H1 (cell line): Measurements from ENCODE around the gene INTS1. TPM values are rescaled to one million over a fixed set of nuclear protein-coding genes. Genes with fewer than 3 reads are reported as not detected.
"Not testable (repeated sequence)": the region's sequence is repeated elsewhere in the genome, so short reads cannot be mapped to it uniquely, and the experiment has no call there.

Experiments used
- CTCF ChIA-PET: fragments of 300-600 bp; sonication (Branson Sonifier 250); formaldehyde crosslinking; loops from one replicate; lab custom pipeline; 2021; ENCODE audit not compliant: partially characterized antibody; lab: Charles Lee
- POLR2A ChIA-PET: fragments of 300-600 bp; sonication (Branson Sonifier 250); formaldehyde crosslinking; loops from one replicate; lab custom pipeline; 2021; ENCODE audit warnings: inconsistent platforms; ENCODE audit not compliant: partially characterized antibody; lab: Charles Lee
- DNase-seq, 2 experiments: peaks; one replicate each; pipeline versions ENCODE4 v3.0.0 to v3.0.0-alpha.2; 2010 to 2022; ENCODE audit warnings: low spot score in 2 of 2, low read depth in 1 of 2, mixed read lengths in 1 of 2
- FAIRE-seq: peaks from 2 replicates; lab custom pipeline; 2011; peaks lifted over from hg19 to GRCh38; lab: Jason Lieb, UNC
- H2AFZ ChIP-seq: 2 replicates; pipeline ENCODE4 v1.8.1; 2012; ENCODE audit warnings: low read length, inconsistent platforms
- H2AK5ac ChIP-seq: 2 replicates; pipeline ENCODE4 v1.6.1; 2013; ENCODE audit warnings: low read depth, low read length
- H2BK120ac ChIP-seq: replicated peaks from 2 replicates; pipeline ENCODE3; 2013; ENCODE audit warnings: low read depth, low read length, inconsistent platforms
- H2BK12ac ChIP-seq: 2 replicates; pipeline ENCODE4 v1.6.1; 2013; ENCODE audit warnings: low read depth, low read length
- H2BK15ac ChIP-seq: 2 replicates; pipeline ENCODE4 v1.6.1; 2013; ENCODE audit warnings: low read length
- H2BK20ac ChIP-seq: 2 replicates; pipeline ENCODE4 v1.6.1; 2013; ENCODE audit warnings: low read length
- H2BK5ac ChIP-seq: 2 replicates; pipeline ENCODE4 v1.6.1; 2013; ENCODE audit warnings: low read depth, low read length
- H3K14ac ChIP-seq: 2 replicates; pipeline ENCODE4 v1.6.1; 2013; ENCODE audit warnings: inconsistent platforms; ENCODE audit not compliant: insufficient read length
- H3K18ac ChIP-seq: 2 replicates; pipeline ENCODE4 v1.6.1; 2013; ENCODE audit warnings: low read length; ENCODE audit errors: extremely low read depth
- H3K23ac ChIP-seq: 2 replicates; pipeline ENCODE4 v1.6.1; 2013; ENCODE audit warnings: inconsistent platforms; ENCODE audit not compliant: insufficient read length
- H3K23me2 ChIP-seq: 2 replicates; pipeline ENCODE4 v1.6.1; 2013; ENCODE audit warnings: low read depth, low read length
- H3K27ac ChIP-seq: 2 replicates; pipeline ENCODE4 v1.6.1; 2011; ENCODE audit warnings: low read depth, low read length, inconsistent platforms
- H3K27me3 ChIP-seq, 4 experiments: replicated peaks in 1 of 4; 1 replicate in 1 of 4; 2 replicates in 3 of 4; pipeline versions ENCODE4 v1.6.1 to v1.8.1; 2011 to 2013; ENCODE audit warnings: low read length in 3 of 4, mild to moderate bottlenecking in 3 of 4, inconsistent platforms in 2 of 4, mixed read lengths in 2 of 4, moderate library complexity in 1 of 4; ENCODE audit not compliant: control insufficient read depth in 3 of 4, insufficient read depth in 3 of 4; ENCODE audit errors: extremely low read depth in 1 of 4
- H3K36me3 ChIP-seq, 4 experiments: 2 replicates each; pipeline versions ENCODE4 v1.6.1 to v1.8.1; 2011 to 2013; ENCODE audit warnings: mild to moderate bottlenecking in 4 of 4, low read length in 3 of 4, moderate library complexity in 2 of 4, control low read depth in 1 of 4, inconsistent platforms in 1 of 4; ENCODE audit not compliant: insufficient read depth in 4 of 4, control insufficient read depth in 2 of 4
- H3K4ac ChIP-seq: replicated peaks from 2 replicates; pipeline ENCODE3; 2013; ENCODE audit warnings: low read length, low read depth, mixed read lengths, inconsistent platforms; ENCODE audit not compliant: insufficient read length
- H3K4me1 ChIP-seq, 4 experiments: replicated peaks in 1 of 4; 1 replicate in 1 of 4; 2 replicates in 3 of 4; pipeline versions ENCODE4 v1.6.1 to v1.8.1; 2011 to 2013; ENCODE audit warnings: low read length in 3 of 4, inconsistent platforms in 2 of 4, mixed read lengths in 1 of 4; ENCODE audit not compliant: insufficient read depth in 4 of 4, control insufficient read depth in 3 of 4
- H3K4me2 ChIP-seq, 2 experiments: 2 replicates each; pipeline versions ENCODE4 v1.6.1 to v1.8.1; 2011 to 2013; ENCODE audit warnings: low read depth in 2 of 2, low read length in 2 of 2, control low read depth in 1 of 2, inconsistent platforms in 1 of 2, mild to moderate bottlenecking in 1 of 2; ENCODE audit not compliant: insufficient read depth in 1 of 2
- H3K4me3 ChIP-seq, 4 experiments: fragments of 200-600, 300-600 bp in 1 of 4; sonication (generic), shearing (Covaris generic), sonication (Bioruptor Twin) in 1 of 4; 2 replicates each; pipeline versions ENCODE4 v1.5.1 to v1.8.1; 2011 to 2016; ENCODE audit warnings: low read length in 4 of 4, low read depth in 3 of 4, control low read depth in 2 of 4, inconsistent platforms in 2 of 4, mild to moderate bottlenecking in 2 of 4, mixed read lengths in 1 of 4, moderate library complexity in 1 of 4; ENCODE audit not compliant: insufficient read depth in 2 of 4; ENCODE audit errors: extremely low read depth in 1 of 4
- H3K56ac ChIP-seq: replicated peaks from 2 replicates; pipeline ENCODE3; 2013; ENCODE audit warnings: low read depth, mild to moderate bottlenecking, mixed read lengths, low read length, inconsistent platforms; ENCODE audit not compliant: insufficient read length
- H3K79me1 ChIP-seq: 2 replicates; pipeline ENCODE4 v1.6.1; 2013; ENCODE audit warnings: low read depth, low read length, control low read depth
- H3K79me2 ChIP-seq, 2 experiments: 2 replicates each; pipeline versions ENCODE4 v1.6.1 to v1.8.1; 2012 to 2013; ENCODE audit warnings: low read length in 2 of 2, mild to moderate bottlenecking in 2 of 2, inconsistent platforms in 1 of 2; ENCODE audit not compliant: insufficient read depth in 2 of 2, control insufficient read depth in 1 of 2
- H3K9ac ChIP-seq, 4 experiments: replicated peaks in 1 of 4; 1 replicate in 1 of 4; 2 replicates in 3 of 4; pipeline versions ENCODE4 v1.6.1 to v1.8.1; 2011 to 2013; ENCODE audit warnings: low read depth in 3 of 4, low read length in 3 of 4, control low read depth in 2 of 4, mild to moderate bottlenecking in 2 of 4, moderate library complexity in 2 of 4, inconsistent platforms in 1 of 4; ENCODE audit errors: extremely low read depth in 1 of 4
- H3K9me3 ChIP-seq, 2 experiments: 2 replicates each; pipeline versions ENCODE4 v1.6.1 to v1.8.1; 2012 to 2013; ENCODE audit warnings: mild to moderate bottlenecking in 2 of 2, moderate library complexity in 2 of 2, control low read depth in 1 of 2, inconsistent platforms in 1 of 2, low read depth in 1 of 2, low read length in 1 of 2, mixed read lengths in 1 of 2; ENCODE audit not compliant: insufficient read depth in 2 of 2
- H4K20me1 ChIP-seq, 2 experiments: replicated peaks in 1 of 2; 2 replicates each; pipeline versions ENCODE3 to v1.8.1; 2011 to 2013; ENCODE audit warnings: inconsistent platforms in 2 of 2, low read length in 2 of 2, mild to moderate bottlenecking in 1 of 2; ENCODE audit not compliant: insufficient read depth in 2 of 2, control insufficient read depth in 1 of 2
- H4K5ac ChIP-seq: 2 replicates; pipeline ENCODE4 v1.6.1; 2013; ENCODE audit warnings: low read length, low read depth, mixed read lengths, inconsistent platforms; ENCODE audit not compliant: insufficient read length
- H4K8ac ChIP-seq: 2 replicates; pipeline ENCODE4 v1.8.0; 2013; ENCODE audit warnings: mild to moderate bottlenecking, moderate library complexity, low read length, inconsistent platforms; ENCODE audit not compliant: insufficient read depth; ENCODE audit errors: extremely low read depth
- H4K91ac ChIP-seq: replicated peaks from 2 replicates; pipeline ENCODE3; 2013; ENCODE audit warnings: low read length, mixed read lengths, inconsistent platforms; ENCODE audit not compliant: insufficient read length
- WGBS, 2 experiments: shearing (Covaris generic) in 1 of 2; methylation state at CpG; one replicate each; pipeline versions ENCODE4 v1.1.6 to v1.1.7; 2013 to 2015; ENCODE audit warnings: low lambda C conversion rate in 2 of 2, mixed read lengths in 2 of 2, inconsistent platforms in 1 of 2, low coverage in 1 of 2, missing lambda C conversion rate in 1 of 2; ENCODE audit not compliant: insufficient replicate concordance in 2 of 2, insufficient coverage in 1 of 2, insufficient read length in 1 of 2; ENCODE audit errors: extremely low coverage in 1 of 2, missing lambda C conversion rate in 1 of 2; 5-methylcytosine and 5-hydroxymethylcytosine counted together
- polyA plus RNA-seq, 7 experiments: library from polyadenylated mRNA; depleted of rRNA in 3 of 7; stranded (reverse) in 5 of 7; unstranded in 2 of 7; fragments of >200 nt in 5 of 7; fragments of 200-250 nt in 2 of 7; gene quantifications; 1 replicate in 5 of 7; 2 replicates in 1 of 7; 4 replicates in 1 of 7; pipeline versions ENCODE4 v1.2.1 to v1.2.3, GENCODE V29; 2011 to 2013; ENCODE audit warnings: missing spikeins in 2 of 7, mixed read lengths in 2 of 7
- total RNA-seq: library from RNA; stranded (reverse); fragmentation: NEBNext Ultra II Directional; extraction: Animal tissue kit (Norgen Biotek cat#: 25700); gene quantifications from 2 replicates; pipeline ENCODE4 v1.2.1, GENCODE V29; 2021

The INTS1 gene
- total and polyA plus RNA-seq, 2 of the 8 experiments (the other 6 are each of a cell fraction or from before 2014, with no cell fraction given): 76.9 to 104 TPM

- FAIRE-seq, H3K4me3 ChIP-seq, H3K36me3 ChIP-seq, H3K14ac ChIP-seq, DNase-seq, H4K8ac ChIP-seq, H3K79me2 ChIP-seq, H3K18ac ChIP-seq, H3K27ac ChIP-seq, H2BK20ac ChIP-seq, H3K23me2 ChIP-seq, H2BK12ac ChIP-seq, H3K9me3 ChIP-seq, H2BK15ac ChIP-seq, H3K4me2 ChIP-seq, H2BK120ac ChIP-seq, H4K5ac ChIP-seq, H4K91ac ChIP-seq, H2BK5ac ChIP-seq, H3K9ac ChIP-seq, H2AK5ac ChIP-seq, H3K79me1 ChIP-seq, POLR2A ChIA-PET, H2AFZ ChIP-seq, H3K56ac ChIP-seq, H4K20me1 ChIP-seq, H3K4ac ChIP-seq, H3K27me3 ChIP-seq, H3K23ac ChIP-seq, H3K4me1 ChIP-seq: not testable (repeated sequence)
- CTCF ChIA-PET: interaction anchor here (4.9 kb wide), 1 partner anchor 28 kb away, joined by 24 read pairs; no protein-coding TSS in a partner anchor
- WGBS, 2 experiments: 62% methylated on average over 3 of the region's 5 CpGs; no CpG with 5 or more reads in 1 of the 2 experiments
Observed at GRCh38 chr7:1446026-1446425, 58.2 kb downstream of the INTS1 start.
